GM23338 (cell line): ENCODE results near the gene CTNND2. TPM values are rescaled to one million over a fixed set of nuclear protein-coding genes. Genes with fewer than 3 reads are reported as not detected.

Source experiments
- ATAC-seq: fragments of 200-7000 bp; cut with Tn5 transposase; 3 replicates; pipeline ENCODE4 v1.9.1; 2020
- DNase-seq: peaks from one replicate; pipeline ENCODE4 v3.0.0-alpha.2; 2015; ENCODE audit warnings: low spot score
- H2AFZ ChIP-seq: fragments of 200-600 bp; sonication (generic); 2 replicates; pipeline ENCODE4 v1.8.0; 2016; ENCODE audit warnings: antibody characterized with exemption, mild to moderate bottlenecking, moderate library complexity
- H3F3A ChIP-seq: fragments of 200-600 bp; sonication (generic); replicated peaks from 2 replicates; pipeline ENCODE4 v1.8.0; 2017; ENCODE audit warnings: antibody characterized with exemption, mixed run types, low read depth
- H3K27ac ChIP-seq: fragments of 200-600 bp; sonication (generic); 2 replicates; pipeline ENCODE4 v1.6.1; 2016; ENCODE audit warnings: low read depth
- H3K27me3 ChIP-seq: fragments of 200-600 bp; sonication (generic); 2 replicates; pipeline ENCODE4 v1.8.0; 2016; ENCODE audit warnings: mild to moderate bottlenecking, mixed run types, moderate library complexity; ENCODE audit not compliant: insufficient read depth
- H3K36me3 ChIP-seq: fragments of 200-600 bp; sonication (generic); 2 replicates; pipeline ENCODE4 v1.8.0; 2016; ENCODE audit warnings: mild to moderate bottlenecking; ENCODE audit not compliant: insufficient read depth
- H3K4me1 ChIP-seq: fragments of 200-600 bp; sonication (generic); 2 replicates; pipeline ENCODE4 v1.8.0; 2016; ENCODE audit warnings: mild to moderate bottlenecking, moderate library complexity; ENCODE audit not compliant: insufficient read depth
- H3K4me2 ChIP-seq: fragments of 200-600 bp; sonication (generic); 2 replicates; pipeline ENCODE4 v1.7.1; 2017; ENCODE audit warnings: mixed run types
- H3K4me3 ChIP-seq: fragments of 200-600 bp; sonication (generic); 2 replicates; pipeline ENCODE4 v1.6.1; 2016; ENCODE audit warnings: mixed run types
- H3K79me2 ChIP-seq: fragments of 200-600 bp; sonication (generic); replicated peaks from 2 replicates; pipeline ENCODE4 v1.8.0; 2017; ENCODE audit warnings: mild to moderate bottlenecking; ENCODE audit not compliant: insufficient read depth
- H3K9me2 ChIP-seq: fragments of 200-600 bp; sonication (generic); 2 replicates; pipeline ENCODE4 v1.8.0; 2017; ENCODE audit not compliant: insufficient read depth
- H4K20me1 ChIP-seq: fragments of 200-600 bp; sonication (generic); replicated peaks from 2 replicates; pipeline ENCODE4 v1.8.0; 2017; ENCODE audit warnings: mild to moderate bottlenecking; ENCODE audit not compliant: insufficient read depth
- H3K27ac Mint-ChIP-seq: 2 replicates; pipeline ENCODE4 v1.8.0; 2020; ENCODE audit warnings: inconsistent platforms, mild to moderate bottlenecking, moderate library complexity, mixed read lengths
- H3K27me3 Mint-ChIP-seq: 3 replicates; pipeline ENCODE4 v1.8.0; 2022; ENCODE audit warnings: low read depth, mild to moderate bottlenecking, moderate library complexity, mixed read lengths, inconsistent platforms; ENCODE audit not compliant: insufficient read depth, poor library complexity
- H3K36me3 Mint-ChIP-seq: 3 replicates; pipeline ENCODE4 v1.8.0; 2021; ENCODE audit warnings: low read depth, mild to moderate bottlenecking, inconsistent platforms, moderate library complexity, mixed read lengths
- H3K4me1 Mint-ChIP-seq: 3 replicates; pipeline ENCODE4 v1.8.0; 2020; ENCODE audit warnings: mild to moderate bottlenecking, inconsistent platforms, mixed read lengths
- H3K4me3 Mint-ChIP-seq: 3 replicates; pipeline ENCODE4 v1.8.0; 2021; ENCODE audit warnings: moderate library complexity, mild to moderate bottlenecking, inconsistent platforms, mixed read lengths
- H3K9me3 Mint-ChIP-seq: 3 replicates; pipeline ENCODE4 v1.8.0; 2020; ENCODE audit warnings: moderate library complexity, mild to moderate bottlenecking, inconsistent platforms, mixed read lengths
- EZH2 ChIP-seq: fragments of 200-600 bp; sonication (generic); IDR thresholded peaks from one replicate; pipeline ENCODE4 v1.8.0; 2017; ENCODE audit warnings: antibody characterized with exemption, mild to moderate bottlenecking, low read depth; ENCODE audit not compliant: unreplicated experiment
- JUNB ChIP-seq: IDR thresholded peaks from one replicate; pipeline ENCODE4 v1.6.1; 2016; ENCODE audit warnings: antibody characterized with exemption; ENCODE audit not compliant: unreplicated experiment
- NANOG ChIP-seq: IDR thresholded peaks from 2 replicates; pipeline ENCODE4 v1.6.1; 2016; ENCODE audit warnings: antibody characterized with exemption, borderline replicate concordance
- POLR2AphosphoS5 ChIP-seq: IDR thresholded peaks from 2 replicates; pipeline ENCODE4 v1.6.1; 2016; ENCODE audit warnings: antibody characterized with exemption, low read depth
- STAT1 ChIP-seq: IDR thresholded peaks from one replicate; pipeline ENCODE4 v1.6.1; 2016; ENCODE audit warnings: antibody characterized with exemption; ENCODE audit not compliant: unreplicated experiment
- ZNF331 ChIP-seq: fragments of 250-450 bp; sonication (Bioruptor Pico); IDR thresholded peaks from 2 replicates; pipeline ENCODE4 v1.5.0; 2020; ENCODE audit warnings: low read depth, mild to moderate bottlenecking, moderate library complexity
- ZNF462 ChIP-seq: fragments of 250-450 bp; sonication (Bioruptor Pico); IDR thresholded peaks from 2 replicates; pipeline ENCODE4 v1.5.0; 2020; ENCODE audit warnings: mild to moderate bottlenecking, moderate library complexity
- polyA plus RNA-seq: library from polyadenylated mRNA; unstranded; fragments of >200 nt; fragmentation: Nextera tagmentation; extraction: Ambion mirVana; gene quantifications from 2 replicates; pipeline ENCODE4 v1.2.1, GENCODE V29; 2016
- total RNA-seq: library from RNA; depleted of rRNA; stranded (reverse); fragments of >200 nt; shearing (Covaris generic); gene quantifications from 2 replicates; pipeline ENCODE4 v1.2.3, GENCODE V29; 2014
- TF ChIP-seq, protein P1 (sequence below): IDR thresholded peaks from one replicate; pipeline ENCODE4 v1.6.1; 2018; ENCODE audit warnings: antibody characterized with exemption; ENCODE audit not compliant: unreplicated experiment
- TF ChIP-seq, protein P2 (sequence below): IDR thresholded peaks from 2 replicates; pipeline ENCODE4 v1.6.1; 2016; ENCODE audit warnings: antibody characterized with exemption
- TF ChIP-seq, protein P3 (sequence below), 2 experiments: fragments of 200-600 bp in 1 of 2; sonication (generic) in 1 of 2; conservative IDR thresholded peaks; 2 replicates each; pipeline versions ENCODE4 v1.5.1 to v1.6.1; 2016 to 2017; ENCODE audit warnings: antibody characterized with exemption in 2 of 2, low read depth in 2 of 2, mild to moderate bottlenecking in 2 of 2, moderate library complexity in 1 of 2

CTNND2 gene
- total and polyA plus RNA-seq, 2 experiments from 2014 or later = 5.1 to 7.0 TPM

DNA sequence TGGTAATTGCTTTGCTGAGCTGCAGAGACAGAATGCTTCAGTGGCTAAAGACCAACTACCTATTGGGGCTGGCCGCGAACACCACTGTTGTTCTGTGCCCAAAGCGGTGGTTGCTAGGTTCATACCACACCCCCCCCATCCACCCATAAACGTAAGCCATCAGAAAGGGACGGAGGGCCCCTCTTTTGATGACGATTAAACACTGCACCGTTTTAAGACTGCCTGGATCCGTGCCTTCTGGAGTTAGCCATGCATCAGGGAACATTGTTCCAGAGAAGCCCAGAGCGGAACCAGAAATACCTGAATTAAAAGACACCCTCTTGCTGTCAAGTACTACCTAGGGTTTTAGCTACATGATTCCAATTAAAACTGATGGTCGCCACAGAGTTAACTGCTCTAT, 774.1 kb downstream of the CTNND2 start:
- DNase-seq (no peak), ATAC-seq (no peak)
- TF ChIP-seq NANOG (no peak), JUNB (no peak), POLR2AphosphoS5 (no peak), ZNF331 (CRISPR knock-in tag) (no peak), STAT1 (no peak), EZH2 (no peak), ZNF462 (CRISPR knock-in tag) (no peak)
- TF ChIP-seq, protein P1, sequence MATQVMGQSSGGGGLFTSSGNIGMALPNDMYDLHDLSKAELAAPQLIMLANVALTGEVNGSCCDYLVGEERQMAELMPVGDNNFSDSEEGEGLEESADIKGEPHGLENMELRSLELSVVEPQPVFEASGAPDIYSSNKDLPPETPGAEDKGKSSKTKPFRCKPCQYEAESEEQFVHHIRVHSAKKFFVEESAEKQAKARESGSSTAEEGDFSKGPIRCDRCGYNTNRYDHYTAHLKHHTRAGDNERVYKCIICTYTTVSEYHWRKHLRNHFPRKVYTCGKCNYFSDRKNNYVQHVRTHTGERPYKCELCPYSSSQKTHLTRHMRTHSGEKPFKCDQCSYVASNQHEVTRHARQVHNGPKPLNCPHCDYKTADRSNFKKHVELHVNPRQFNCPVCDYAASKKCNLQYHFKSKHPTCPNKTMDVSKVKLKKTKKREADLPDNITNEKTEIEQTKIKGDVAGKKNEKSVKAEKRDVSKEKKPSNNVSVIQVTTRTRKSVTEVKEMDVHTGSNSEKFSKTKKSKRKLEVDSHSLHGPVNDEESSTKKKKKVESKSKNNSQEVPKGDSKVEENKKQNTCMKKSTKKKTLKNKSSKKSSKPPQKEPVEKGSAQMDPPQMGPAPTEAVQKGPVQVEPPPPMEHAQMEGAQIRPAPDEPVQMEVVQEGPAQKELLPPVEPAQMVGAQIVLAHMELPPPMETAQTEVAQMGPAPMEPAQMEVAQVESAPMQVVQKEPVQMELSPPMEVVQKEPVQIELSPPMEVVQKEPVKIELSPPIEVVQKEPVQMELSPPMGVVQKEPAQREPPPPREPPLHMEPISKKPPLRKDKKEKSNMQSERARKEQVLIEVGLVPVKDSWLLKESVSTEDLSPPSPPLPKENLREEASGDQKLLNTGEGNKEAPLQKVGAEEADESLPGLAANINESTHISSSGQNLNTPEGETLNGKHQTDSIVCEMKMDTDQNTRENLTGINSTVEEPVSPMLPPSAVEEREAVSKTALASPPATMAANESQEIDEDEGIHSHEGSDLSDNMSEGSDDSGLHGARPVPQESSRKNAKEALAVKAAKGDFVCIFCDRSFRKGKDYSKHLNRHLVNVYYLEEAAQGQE = no peak
- TF ChIP-seq, protein P2, sequence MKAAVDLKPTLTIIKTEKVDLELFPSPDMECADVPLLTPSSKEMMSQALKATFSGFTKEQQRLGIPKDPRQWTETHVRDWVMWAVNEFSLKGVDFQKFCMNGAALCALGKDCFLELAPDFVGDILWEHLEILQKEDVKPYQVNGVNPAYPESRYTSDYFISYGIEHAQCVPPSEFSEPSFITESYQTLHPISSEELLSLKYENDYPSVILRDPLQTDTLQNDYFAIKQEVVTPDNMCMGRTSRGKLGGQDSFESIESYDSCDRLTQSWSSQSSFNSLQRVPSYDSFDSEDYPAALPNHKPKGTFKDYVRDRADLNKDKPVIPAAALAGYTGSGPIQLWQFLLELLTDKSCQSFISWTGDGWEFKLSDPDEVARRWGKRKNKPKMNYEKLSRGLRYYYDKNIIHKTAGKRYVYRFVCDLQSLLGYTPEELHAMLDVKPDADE = no peak
- TF ChIP-seq, protein P3, sequence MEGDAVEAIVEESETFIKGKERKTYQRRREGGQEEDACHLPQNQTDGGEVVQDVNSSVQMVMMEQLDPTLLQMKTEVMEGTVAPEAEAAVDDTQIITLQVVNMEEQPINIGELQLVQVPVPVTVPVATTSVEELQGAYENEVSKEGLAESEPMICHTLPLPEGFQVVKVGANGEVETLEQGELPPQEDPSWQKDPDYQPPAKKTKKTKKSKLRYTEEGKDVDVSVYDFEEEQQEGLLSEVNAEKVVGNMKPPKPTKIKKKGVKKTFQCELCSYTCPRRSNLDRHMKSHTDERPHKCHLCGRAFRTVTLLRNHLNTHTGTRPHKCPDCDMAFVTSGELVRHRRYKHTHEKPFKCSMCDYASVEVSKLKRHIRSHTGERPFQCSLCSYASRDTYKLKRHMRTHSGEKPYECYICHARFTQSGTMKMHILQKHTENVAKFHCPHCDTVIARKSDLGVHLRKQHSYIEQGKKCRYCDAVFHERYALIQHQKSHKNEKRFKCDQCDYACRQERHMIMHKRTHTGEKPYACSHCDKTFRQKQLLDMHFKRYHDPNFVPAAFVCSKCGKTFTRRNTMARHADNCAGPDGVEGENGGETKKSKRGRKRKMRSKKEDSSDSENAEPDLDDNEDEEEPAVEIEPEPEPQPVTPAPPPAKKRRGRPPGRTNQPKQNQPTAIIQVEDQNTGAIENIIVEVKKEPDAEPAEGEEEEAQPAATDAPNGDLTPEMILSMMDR (conservative IDR thresholded peaks at IDR 0.05; ENCODE audit: low read depth in 2 of 2) = no peak
- H3K4me2 ChIP-seq = no peak overlapping the region
- no peak overlapping the region for H3K4me3 ChIP-seq
- no peaks in the 10 kb centered on the region for H3K36me3 ChIP-seq
- no peak overlapping the region for H3K27ac ChIP-seq
- H3F3A ChIP-seq = no peaks in the 10 kb centered on the region
- H3K79me2 ChIP-seq = no peaks in the 10 kb centered on the region
- no peaks in the 10 kb centered on the region for H3K27me3 ChIP-seq
- no peaks in the 10 kb centered on the region for H3K4me1 ChIP-seq
- H3K27ac Mint-ChIP-seq = no peak overlapping the region
- no peaks in the 10 kb centered on the region for H3K36me3 Mint-ChIP-seq
- no peak overlapping the region for H3K4me3 Mint-ChIP-seq
- H3K4me1 Mint-ChIP-seq = no peaks in the 10 kb centered on the region; the same call in 2 of the 3 replicates
- no peak overlapping the region for H2AFZ ChIP-seq
- H3K9me3 Mint-ChIP-seq = no peaks in the 10 kb centered on the region
- H3K9me2 ChIP-seq = no peaks in the 10 kb centered on the region
- no peaks in the 10 kb centered on the region for H3K27me3 Mint-ChIP-seq
- H4K20me1 ChIP-seq = no peaks in the 10 kb centered on the region
